Loucy (cell line): ENCODE data around the gene C2CD4D.

Experiments
- H2AFZ ChIP-seq: fragments of 200-600 bp; sonication (generic); 2 replicates; pipeline ENCODE4 v1.6.0; 2016; ENCODE audit warnings: antibody characterized with exemption, mild to moderate bottlenecking, low read length, moderate library complexity
- H3F3A ChIP-seq: fragments of 200-600 bp; 2 replicates; pipeline ENCODE4 v1.6.0; 2016; ENCODE audit warnings: antibody characterized with exemption, low read depth, mild to moderate bottlenecking
- H3K27me3 ChIP-seq: fragments of 200-600 bp; sonication (generic); 2 replicates; pipeline ENCODE4 v1.6.1; 2014; ENCODE audit warnings: low read length, mild to moderate bottlenecking; ENCODE audit not compliant: insufficient read depth, poor library complexity, severe bottlenecking
- H3K36me3 ChIP-seq: fragments of 200-600 bp; sonication (generic); 2 replicates; pipeline ENCODE4 v1.6.1; 2016; ENCODE audit warnings: low read length; ENCODE audit not compliant: insufficient read depth
- H3K4me1 ChIP-seq: fragments of 200-600 bp; sonication (generic); 2 replicates; pipeline ENCODE4 v1.5.1; 2014; ENCODE audit warnings: low read length, mild to moderate bottlenecking; ENCODE audit not compliant: insufficient read depth, poor library complexity, severe bottlenecking
- H3K4me2 ChIP-seq: fragments of 200-600 bp; sonication (generic); 2 replicates; pipeline ENCODE4 v1.6.0; 2014; ENCODE audit warnings: antibody characterized with exemption, low read length, low read depth, mild to moderate bottlenecking; ENCODE audit not compliant: poor library complexity, severe bottlenecking
- H3K4me3 ChIP-seq: fragments of 200-600 bp; sonication (generic); 2 replicates; pipeline ENCODE4 v1.5.1; 2014; ENCODE audit warnings: low read length, mild to moderate bottlenecking, mixed read lengths; ENCODE audit not compliant: poor library complexity, severe bottlenecking
- H3K79me2 ChIP-seq: fragments of 200-600 bp; sonication (generic); 2 replicates; pipeline ENCODE4 v1.6.1; 2014; ENCODE audit warnings: low read length; ENCODE audit not compliant: insufficient read depth
- H3K9ac ChIP-seq: fragments of 200-600 bp; sonication (generic); 2 replicates; pipeline ENCODE4 v1.6.0; 2014; ENCODE audit warnings: mild to moderate bottlenecking, low read depth, low read length, moderate library complexity; ENCODE audit not compliant: poor library complexity, severe bottlenecking
- H3K9me2 ChIP-seq: fragments of 200-600 bp; sonication (generic); replicated peaks from 2 replicates; pipeline ENCODE4 v1.6.1; 2016; ENCODE audit warnings: low read depth, low read length, mixed read lengths
- H3K9me3 ChIP-seq: fragments of 200-600 bp; sonication (generic); 2 replicates; pipeline ENCODE4 v1.6.1; 2014; ENCODE audit warnings: mild to moderate bottlenecking, antibody characterized with exemption, low read length, low read depth; ENCODE audit not compliant: insufficient read depth
- H4K20me1 ChIP-seq: fragments of 200-600 bp; sonication (generic); 2 replicates; pipeline ENCODE4 v1.6.0; 2014; ENCODE audit warnings: antibody characterized with exemption, low read length, mild to moderate bottlenecking; ENCODE audit not compliant: insufficient read depth, poor library complexity, severe bottlenecking
- EZH2phosphoT487 ChIP-seq: fragments of 200-600 bp; IDR thresholded peaks from 2 replicates; pipeline ENCODE4 v1.6.1; 2018; ENCODE audit warnings: antibody characterized with exemption, mild to moderate bottlenecking, moderate library complexity, borderline replicate concordance
- TF ChIP-seq, protein P1 (sequence below): fragments of 200-600 bp; sonication (generic); conservative IDR thresholded peaks from 2 replicates; pipeline ENCODE4 v1.5.1; 2014; ENCODE audit warnings: mild to moderate bottlenecking, antibody characterized with exemption, low read length

Gene C2CD4D

DNA sequence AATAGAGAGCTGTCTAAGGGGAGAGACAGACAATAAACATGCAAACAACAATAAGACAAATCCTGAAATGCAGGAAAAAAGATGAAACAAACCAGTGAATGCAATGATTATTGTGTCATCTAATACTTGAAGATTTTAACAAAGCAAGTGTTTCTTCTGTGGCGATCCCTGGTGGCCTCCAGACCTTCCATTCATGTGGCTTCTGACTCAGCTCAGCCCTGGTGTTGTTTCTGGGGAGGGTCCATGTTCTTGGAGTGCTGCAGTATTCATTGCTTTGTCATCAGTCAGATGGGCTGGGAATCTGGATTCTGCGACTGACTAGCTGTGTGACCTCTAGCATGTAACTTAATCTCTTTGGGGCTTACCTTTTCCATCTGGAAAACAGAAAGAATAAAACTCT, 1.5 kb upstream of the C2CD4D start:
- TF ChIP-seq, protein P1, sequence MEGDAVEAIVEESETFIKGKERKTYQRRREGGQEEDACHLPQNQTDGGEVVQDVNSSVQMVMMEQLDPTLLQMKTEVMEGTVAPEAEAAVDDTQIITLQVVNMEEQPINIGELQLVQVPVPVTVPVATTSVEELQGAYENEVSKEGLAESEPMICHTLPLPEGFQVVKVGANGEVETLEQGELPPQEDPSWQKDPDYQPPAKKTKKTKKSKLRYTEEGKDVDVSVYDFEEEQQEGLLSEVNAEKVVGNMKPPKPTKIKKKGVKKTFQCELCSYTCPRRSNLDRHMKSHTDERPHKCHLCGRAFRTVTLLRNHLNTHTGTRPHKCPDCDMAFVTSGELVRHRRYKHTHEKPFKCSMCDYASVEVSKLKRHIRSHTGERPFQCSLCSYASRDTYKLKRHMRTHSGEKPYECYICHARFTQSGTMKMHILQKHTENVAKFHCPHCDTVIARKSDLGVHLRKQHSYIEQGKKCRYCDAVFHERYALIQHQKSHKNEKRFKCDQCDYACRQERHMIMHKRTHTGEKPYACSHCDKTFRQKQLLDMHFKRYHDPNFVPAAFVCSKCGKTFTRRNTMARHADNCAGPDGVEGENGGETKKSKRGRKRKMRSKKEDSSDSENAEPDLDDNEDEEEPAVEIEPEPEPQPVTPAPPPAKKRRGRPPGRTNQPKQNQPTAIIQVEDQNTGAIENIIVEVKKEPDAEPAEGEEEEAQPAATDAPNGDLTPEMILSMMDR, result no peak
- no peak for TF ChIP-seq EZH2phosphoT487
- Histone ChIP-seq H3K9me2 (no peaks in the 10 kb centered on the region), H3K4me1 (peaks cover 14% of the 10 kb centered on the region), H3K9ac (no peak overlapping the region), H3K4me3 (no peak overlapping the region), H3K79me2 (no peaks in the 10 kb centered on the region), H4K20me1 (no peaks in the 10 kb centered on the region), H3F3A (no peaks in the 10 kb centered on the region), H3K9me3 (no peaks in the 10 kb centered on the region), H3K4me2 (no peak overlapping the region), H3K27me3 (no peaks in the 10 kb centered on the region), H3K36me3 (no peaks in the 10 kb centered on the region), H2AFZ (no peak overlapping the region)

DNA sequence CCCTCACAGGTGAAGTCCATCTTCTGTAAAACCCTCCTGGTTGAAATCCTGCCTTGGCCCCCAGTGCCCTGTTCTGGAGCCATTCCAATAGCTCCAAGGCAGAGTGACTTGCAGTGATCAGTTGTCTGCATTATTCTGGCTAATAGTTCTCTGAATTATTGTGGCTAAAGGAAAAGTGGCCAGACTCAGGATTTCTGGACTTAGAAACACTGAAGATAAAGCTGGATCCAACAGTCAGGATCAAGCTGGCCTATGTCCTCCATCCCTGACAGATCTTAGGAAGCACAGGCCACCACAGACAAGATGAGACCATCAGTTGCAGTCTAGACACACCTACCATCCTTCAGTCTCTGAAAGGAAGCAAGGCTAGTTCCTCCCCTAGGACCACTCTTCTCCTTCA, 801 bp upstream of the C2CD4D start:
- no peak overlapping the region for H3K9ac ChIP-seq
- H3K27me3 ChIP-seq, result no peaks in the 10 kb centered on the region
- H3K36me3 ChIP-seq, result no peaks in the 10 kb centered on the region
- no peaks in the 10 kb centered on the region for H3K9me3 ChIP-seq
- no peaks in the 10 kb centered on the region for H3K9me2 ChIP-seq
- H3K4me2 ChIP-seq, result no peak overlapping the region
- no peak overlapping the region for H3K4me3 ChIP-seq
- no peaks in the 10 kb centered on the region for H3F3A ChIP-seq
- peaks cover 14% of the 10 kb centered on the region for H3K4me1 ChIP-seq
- H4K20me1 ChIP-seq, result no peaks in the 10 kb centered on the region
- TF ChIP-seq EZH2phosphoT487, result no peak
- TF ChIP-seq, protein P1, result no peak
- no peaks in the 10 kb centered on the region for H3K79me2 ChIP-seq
- H2AFZ ChIP-seq, result no peak overlapping the region

DNA sequence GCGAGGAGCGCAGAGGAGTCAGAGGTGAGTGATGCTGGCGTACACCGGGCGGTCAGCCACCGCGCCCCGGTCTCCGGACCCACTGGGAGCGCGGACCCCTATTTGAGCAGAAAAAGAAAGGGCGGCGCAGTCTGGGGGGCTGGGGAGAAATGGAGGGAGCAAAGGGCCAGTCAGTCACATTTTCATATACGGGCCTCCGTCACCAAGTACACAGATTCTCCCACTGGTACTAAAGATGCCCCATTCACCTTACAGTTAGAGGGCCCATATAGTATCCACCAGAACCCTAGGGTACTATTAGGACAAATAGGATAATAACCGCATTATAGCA, 573 bp downstream of the C2CD4D start:
- Histone ChIP-seq H3K4me2 (no peak overlapping the region), H2AFZ (no peak overlapping the region), H3K4me1 (peaks cover 16% of the 10 kb centered on the region), H3K36me3 (no peaks in the 10 kb centered on the region), H3K79me2 (no peaks in the 10 kb centered on the region), H3F3A (no peaks in the 10 kb centered on the region), H4K20me1 (no peaks in the 10 kb centered on the region), H3K9me2 (no peaks in the 10 kb centered on the region), H3K27me3 (no peaks in the 10 kb centered on the region), H3K9ac (no peak overlapping the region), H3K9me3 (no peaks in the 10 kb centered on the region), H3K4me3 (no peak overlapping the region)
- TF ChIP-seq, protein P1, result no peak
- TF ChIP-seq EZH2phosphoT487, result no peak
